Mucosa of descending colon (tissue), 3 donors: ENCODE measurements around the gene SGMS1. TPM values are rescaled to one million over a fixed set of nuclear protein-coding genes. Genes with fewer than 3 reads are reported as not detected.

Experiments
- ATAC-seq: fragments of 200-7000 bp; cut with Tn5 transposase; one replicate; pipeline ENCODE4 v1.9.1; 2020; ENCODE audit warnings: mild to moderate bottlenecking, moderate library complexity
- DNase-seq, 3 donors: peaks; one replicate each; pipeline ENCODE4 v3.0.0-alpha.2; 2020
- H3K36me3 ChIP-seq: fragments of 200-600 bp; one replicate; pipeline ENCODE4 v1.8.0; 2021; ENCODE audit warnings: low read depth, mild to moderate bottlenecking
- H3K4me1 ChIP-seq: fragments of 200-600 bp; one replicate; pipeline ENCODE4 v1.8.0; 2021; ENCODE audit warnings: low read depth, mild to moderate bottlenecking
- H3K4me3 ChIP-seq: fragments of 200-600 bp; one replicate; pipeline ENCODE4 v1.8.0; 2021; ENCODE audit warnings: mild to moderate bottlenecking
- H3K9me3 ChIP-seq: fragments of 200-600 bp; one replicate; pipeline ENCODE4 v1.8.0; 2021; ENCODE audit warnings: mild to moderate bottlenecking
- CTCF ChIP-seq: fragments of 200-600 bp; IDR thresholded peaks from one replicate; pipeline ENCODE4 v1.8.0; 2022; ENCODE audit warnings: antibody characterized with exemption, mild to moderate bottlenecking
- intact Hi-C, 2 donors: fragments of 100-400 bp; cut with DNase I in 1 of 2; cut with micrococcal nuclease in 1 of 2; formaldehyde crosslinking; loops; one replicate each; pipeline versions ENCODE4 v1.11.0 to v1.11.1; 2022; cut with DNase I, micrococcal nuclease
- total RNA-seq, 3 donors: library from RNA; stranded (reverse); fragmentation: NEBNext Ultra II Directional in 2 of 3; extraction: Animal tissue kit (Norgen Biotek cat#: 25700) in 2 of 3; gene quantifications; one replicate each; pipeline versions ENCODE4 v1.2.1 to v1.2.4, GENCODE V29; 2021 to 2023
- donor health status: DM: no; HTN: no; CAD: no; lungs with moderate emphysema.
- donor health status: DM: no; HTN: no; CAD: no.
- donor health status: DM: no; HTN: yes; CAD: no.

Gene SGMS1
- total RNA-seq, 3 donors from 2014 or later = 14.4 to 28.4 (median 20.0) TPM

- Histone ChIP-seq H3K4me3 (no peak overlapping the region), H3K4me1 (no peaks in the 10 kb centered on the region), H3K36me3 (no peaks in the 10 kb centered on the region), H3K9me3 (no peaks in the 10 kb centered on the region)
- intact Hi-C loops = no loop called here
- DNase-seq = no peak
- TF ChIP-seq CTCF = no peak
- peak; percentile 21 for ATAC-seq
Observed at GRCh38 chr10:50403074-50403473, 220.7 kb downstream of the SGMS1 start.

GRCh38 chr10:50402466-50402865 is 221.3 kb downstream of the SGMS1 start:
- Histone ChIP-seq H3K9me3 (no peaks in the 10 kb centered on the region), H3K4me1 (no peaks in the 10 kb centered on the region), H3K4me3 (no peak overlapping the region), H3K36me3 (no peaks in the 10 kb centered on the region)
- no peak for ATAC-seq
- DNase-seq = no peak
- intact Hi-C loops = no loop called here
- TF ChIP-seq CTCF = no peak

GRCh38 chr10:50400694-50401093 is 223.1 kb downstream of the SGMS1 start:
- Histone ChIP-seq H3K4me1 (no peaks in the 10 kb centered on the region), H3K9me3 (no peaks in the 10 kb centered on the region), H3K4me3 (no peak overlapping the region), H3K36me3 (no peaks in the 10 kb centered on the region)
- ATAC-seq (no peak), DNase-seq (no peak)
- intact Hi-C loops = no loop called here
- TF ChIP-seq CTCF = no peak

GRCh38 chr10:50398823-50399222 is 224.9 kb downstream of the SGMS1 start:
- Histone ChIP-seq H3K4me3 (no peak overlapping the region), H3K9me3 (no peaks in the 10 kb centered on the region), H3K36me3 (no peaks in the 10 kb centered on the region), H3K4me1 (no peaks in the 10 kb centered on the region)
- DNase-seq (no peak), ATAC-seq (no peak)
- TF ChIP-seq CTCF = no peak
- intact Hi-C loops = no loop called here

GRCh38 chr10:50398381-50398780 is 225.4 kb downstream of the SGMS1 start:
- DNase-seq = no peak
- ATAC-seq = no peak
- H3K9me3 ChIP-seq = no peaks in the 10 kb centered on the region
- H3K4me1 ChIP-seq = no peaks in the 10 kb centered on the region
- no peak overlapping the region for H3K4me3 ChIP-seq
- no peaks in the 10 kb centered on the region for H3K36me3 ChIP-seq
- intact Hi-C loops = no loop called here
- no peak for TF ChIP-seq CTCF
